GM12874 (cell line): ENCODE measurements around the gene CDK16.

Experiments used
- CTCF ChIP-seq: IDR thresholded peaks from 2 replicates; pipeline ENCODE4 v1.5.1; 2011; ENCODE audit warnings: low read depth, mild to moderate bottlenecking, control low read depth, low read length, moderate library complexity; ENCODE audit not compliant: insufficient read depth

CDK16 gene

DNA sequence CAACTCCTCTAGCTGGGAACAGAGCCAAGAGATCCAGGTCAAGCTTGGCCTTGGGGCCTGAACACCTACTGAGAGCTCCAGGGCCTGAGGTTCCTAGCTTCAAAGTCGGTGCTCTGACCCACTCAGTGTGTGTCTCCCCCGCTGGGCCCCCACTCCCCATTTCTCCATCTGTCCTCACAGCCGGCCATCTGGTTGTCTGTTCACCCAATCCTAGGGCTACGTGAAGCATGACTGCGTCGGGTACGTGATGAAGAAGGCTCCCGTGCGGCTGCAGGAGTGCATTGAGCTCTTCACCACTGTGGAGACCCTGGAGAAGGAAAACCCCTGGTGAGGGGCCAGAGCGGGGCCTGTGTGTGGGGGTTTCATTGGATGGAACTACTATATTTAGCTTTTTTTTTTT is 26.7 kb downstream of the CDK16 start:
- no peak for TF ChIP-seq CTCF

- TF ChIP-seq CTCF = no peak
Measured at GRCh38 chrX:47247206-47247998, 28.9 kb downstream of the CDK16 start.

GRCh38 chrX:47247999-47248320 is 29.5 kb downstream of the CDK16 start:
- no peak for TF ChIP-seq CTCF

DNA sequence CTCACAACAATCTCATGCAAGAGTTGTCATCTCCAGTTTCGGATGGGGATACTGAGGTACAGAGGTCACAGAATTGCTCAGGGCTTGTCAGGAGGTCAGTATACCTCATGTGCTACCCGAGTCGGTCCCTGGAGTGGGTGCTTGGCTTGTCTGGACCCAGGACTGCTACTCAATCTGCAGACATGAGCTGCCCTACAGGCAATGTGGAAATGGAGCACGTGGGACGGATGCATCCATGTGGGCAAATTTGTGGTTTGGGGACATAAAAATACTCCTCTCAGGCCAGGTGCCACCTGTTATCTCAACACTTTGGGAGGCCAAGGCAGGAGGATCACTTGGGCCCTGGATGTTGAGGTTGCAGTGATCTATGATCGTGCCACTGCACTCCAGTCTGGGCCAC is 30.1 kb downstream of the CDK16 start:
- no peak for TF ChIP-seq CTCF

GRCh38 chrX:47250017-47250347 is 31.5 kb downstream of the CDK16 start:
- TF ChIP-seq CTCF = no peak

GRCh38 chrX:47264483-47265173 is 46.1 kb downstream of the CDK16 start:
- no peak for TF ChIP-seq CTCF

- no peak for TF ChIP-seq CTCF
Measured at GRCh38 chrX:47266643-47267042, 48.2 kb downstream of the CDK16 start.
